Measurements from ENCODE around the gene SYT15.
"Not testable (repeated sequence)": the region's sequence is repeated elsewhere in the genome, so short reads cannot be mapped to it uniquely, and the experiment has no call there.

Gene SYT15

DNA sequence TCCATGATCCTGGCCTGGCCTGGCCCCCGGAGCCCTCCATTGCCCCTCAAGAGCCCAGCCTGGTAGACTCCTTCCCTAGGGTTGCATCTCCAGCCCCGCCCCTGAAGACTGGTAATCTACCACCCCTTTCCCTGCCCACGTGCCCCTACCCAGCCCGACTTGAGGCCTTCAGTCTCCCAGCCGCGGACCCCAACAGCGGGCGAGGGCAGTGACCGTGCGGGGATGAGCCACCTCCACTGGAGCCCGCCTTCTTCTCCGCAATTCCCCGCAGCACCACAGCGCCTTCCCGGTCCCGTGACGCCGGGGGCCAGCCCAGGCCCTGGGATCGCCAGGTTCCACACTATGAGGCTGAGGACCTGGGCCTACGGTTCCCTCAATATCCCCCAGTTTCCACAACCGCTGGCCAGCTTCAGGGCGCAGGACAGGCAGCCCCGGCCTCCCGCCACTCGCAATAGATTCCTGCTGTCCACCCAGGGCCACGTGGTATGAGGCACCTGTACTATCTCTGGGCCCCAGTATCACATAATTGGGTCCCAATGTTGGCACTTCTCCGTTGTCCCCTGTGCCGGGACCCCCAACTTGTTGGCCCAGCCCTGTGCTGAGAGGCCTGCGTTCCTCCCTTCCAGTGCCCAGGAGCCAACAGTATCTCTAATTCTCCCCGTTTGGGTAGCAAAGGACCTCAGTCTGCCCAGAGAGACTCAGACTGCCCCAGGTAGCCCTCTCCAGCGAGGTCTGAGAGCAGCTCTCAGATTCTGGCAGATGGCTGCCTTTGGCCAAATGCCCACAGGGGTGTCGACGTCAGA is 21.4 kb upstream of the SYT15 start:
- peak in 1 of 2 donors; percentile 17 for DNase-seq

DNA sequence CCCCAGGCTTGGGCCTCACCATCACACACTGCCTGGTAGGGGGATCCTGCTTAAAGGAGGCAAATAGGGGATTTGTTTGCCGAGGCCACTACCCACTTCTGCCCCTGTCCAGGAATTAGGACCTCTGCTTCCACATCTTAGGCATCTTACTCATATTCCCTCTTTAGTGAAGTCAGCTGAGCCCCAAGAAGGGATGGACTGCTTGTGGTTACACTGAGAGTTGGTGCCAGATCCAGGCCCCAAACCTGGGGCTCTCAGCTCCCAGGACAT is 20.9 kb upstream of the SYT15 start:
- peak in 1 of 2 donors; percentile 17 for DNase-seq

DNA sequence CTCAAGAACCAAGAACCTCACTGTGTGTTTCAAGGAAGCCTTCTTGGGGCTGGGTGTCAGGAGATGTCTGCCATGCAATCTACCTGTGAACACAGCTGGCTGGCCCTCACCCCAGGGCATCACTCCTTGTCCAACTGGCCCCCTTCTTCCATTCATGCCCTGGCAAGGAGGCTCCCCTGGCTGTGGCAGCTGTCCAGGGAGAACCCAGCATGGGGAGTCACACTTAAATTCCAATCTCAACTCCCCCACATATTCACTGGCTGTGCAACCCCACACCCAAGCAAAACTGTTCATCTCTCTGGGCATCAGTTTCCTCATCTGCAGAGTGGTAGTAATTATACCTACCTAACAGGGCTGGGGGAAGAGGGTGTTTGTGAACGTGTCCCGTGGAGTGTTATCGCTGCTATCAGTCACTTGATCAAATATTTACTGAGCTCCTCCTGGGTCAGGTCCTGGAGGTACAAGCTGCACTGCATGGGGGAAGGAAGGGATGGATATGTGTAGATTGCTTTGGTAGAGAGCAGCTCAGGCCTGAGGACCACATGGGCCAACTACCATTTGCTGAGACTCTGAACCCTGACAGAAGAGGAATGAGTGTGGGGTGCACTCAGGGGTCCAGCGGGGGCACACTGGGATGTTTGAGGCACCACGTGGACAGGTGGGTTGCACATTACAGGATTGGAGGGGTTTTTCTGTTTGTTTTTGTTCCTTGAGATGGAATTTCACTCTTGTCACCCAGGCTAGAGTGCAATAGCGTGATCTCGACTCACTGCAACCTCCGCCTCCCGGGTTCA is 20.3 kb upstream of the SYT15 start:
- DNase-seq, result peak in 1 of 2 donors; percentile 16

DNA sequence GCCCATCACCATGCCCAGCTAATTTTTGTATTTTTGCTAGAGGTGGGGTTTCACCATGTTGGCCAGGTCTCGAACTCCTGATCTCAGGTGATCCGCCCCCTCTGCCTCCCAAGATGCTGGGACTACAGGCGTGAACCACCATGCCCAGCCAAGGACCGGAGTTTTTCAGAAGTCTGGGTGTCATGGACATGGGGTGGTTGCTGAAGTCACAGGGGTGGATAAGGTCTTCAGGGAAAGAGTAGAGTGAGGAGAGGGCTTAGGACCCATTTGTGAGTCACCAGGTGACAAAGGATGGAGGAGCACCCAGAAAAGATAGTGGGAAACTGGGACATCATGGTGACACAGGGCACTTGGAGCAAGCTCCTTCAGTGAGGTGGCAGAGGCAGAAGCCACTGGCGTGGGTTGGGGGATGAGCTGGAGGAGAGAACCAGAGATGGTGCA is 19.7 kb upstream of the SYT15 start:
- DNase-seq, result peak in 1 of 2 donors; percentile 14

DNA sequence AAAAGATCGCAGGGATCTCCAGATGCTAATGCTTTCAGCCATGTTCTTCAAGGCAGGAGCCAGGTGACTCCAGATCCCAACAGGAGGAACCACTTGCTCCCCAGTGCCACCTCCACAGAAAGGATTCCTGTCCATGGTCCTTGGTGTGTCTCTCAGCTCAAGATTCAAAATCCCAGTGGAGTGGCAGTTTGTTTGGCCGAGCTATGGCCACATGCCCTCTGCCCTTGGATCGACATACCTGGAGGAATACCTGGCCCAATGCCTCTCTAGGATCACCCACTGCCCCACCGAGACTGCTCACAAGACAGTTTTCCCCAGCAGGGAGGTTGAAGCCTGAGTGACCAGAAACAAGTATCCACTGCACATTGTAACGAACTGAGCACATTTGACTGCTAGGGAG is 18.5 kb upstream of the SYT15 start:
- peak in 1 of 2 donors; percentile 18 for DNase-seq

DNA sequence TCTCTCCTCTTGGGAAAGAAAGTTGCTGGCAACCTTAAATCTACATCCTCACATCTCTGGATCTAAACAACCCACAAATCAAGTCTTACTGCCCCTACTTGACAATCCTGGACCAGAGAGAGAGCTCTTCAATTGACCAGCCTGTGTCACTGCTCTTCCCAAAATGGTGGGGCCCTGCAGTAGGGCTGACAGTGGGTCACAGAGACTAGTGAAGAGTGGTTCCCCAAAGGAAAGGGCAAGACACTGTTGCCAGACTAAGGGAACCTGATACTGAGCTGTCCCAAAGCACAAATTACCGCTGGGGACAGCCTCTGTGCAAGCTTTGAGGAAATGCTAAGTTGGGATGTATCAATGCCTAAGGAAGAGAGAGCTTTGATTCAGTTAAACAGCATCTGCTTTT is 18.0 kb upstream of the SYT15 start:
- DNase-seq, result peak in 1 of 2 donors; percentile 15

DNA sequence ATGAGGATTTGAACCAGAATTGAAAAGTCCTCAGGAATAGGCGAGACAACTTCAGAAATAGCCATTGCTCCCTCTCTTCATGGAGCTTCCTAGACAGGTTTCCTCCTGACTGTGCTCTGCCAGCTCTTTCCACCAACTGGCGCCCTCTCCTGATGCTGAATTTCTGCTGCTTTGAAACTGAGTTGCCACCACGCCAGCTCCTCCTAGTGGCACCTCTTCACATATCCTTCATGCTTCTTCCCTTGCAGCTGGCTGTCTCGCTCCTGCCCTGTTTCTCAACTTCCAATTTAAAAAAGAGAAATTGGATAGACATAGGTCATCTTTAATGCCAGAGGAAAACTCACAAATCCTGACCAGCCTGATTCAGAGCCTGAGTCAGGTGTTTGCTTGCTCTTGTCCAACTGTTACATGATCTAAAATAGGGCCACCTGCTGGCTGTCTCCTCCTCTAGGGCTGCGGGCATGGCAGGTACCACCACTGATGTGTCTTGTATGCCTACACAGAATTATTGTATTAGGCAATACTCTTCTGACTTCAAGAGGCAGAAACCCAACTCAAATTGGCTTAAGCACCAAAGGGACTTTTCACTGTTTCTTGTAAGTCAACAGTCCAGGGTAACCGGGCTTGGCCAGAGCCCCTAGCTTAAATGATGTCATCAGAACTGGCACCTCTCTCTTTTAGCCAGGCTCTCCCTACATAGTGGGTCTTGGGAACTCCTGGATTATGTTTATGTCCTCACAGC is 13.2 kb upstream of the SYT15 start:
- peak; percentile 57 to 60 for DNase-seq

DNA sequence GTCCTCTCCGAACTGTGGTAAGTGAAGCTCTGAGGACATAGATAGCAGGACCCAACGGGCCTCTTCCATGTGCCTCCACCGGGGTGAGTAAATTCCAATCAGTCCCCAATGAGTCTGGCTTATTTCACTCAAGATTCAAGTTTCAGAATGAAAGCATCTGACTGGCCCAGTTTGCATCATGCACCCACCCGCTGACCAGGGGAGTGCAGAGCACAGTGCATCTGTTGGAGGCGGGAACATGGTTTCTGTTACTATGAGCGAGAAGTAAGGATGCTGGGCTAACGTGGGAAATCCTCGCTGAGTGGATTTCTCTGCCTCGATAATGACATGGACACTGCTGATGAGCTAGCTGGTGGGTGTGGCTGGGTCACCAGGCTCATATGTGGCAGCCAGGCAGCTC is 11.8 kb upstream of the SYT15 start:
- not testable (repeated sequence) for DNase-seq

DNA sequence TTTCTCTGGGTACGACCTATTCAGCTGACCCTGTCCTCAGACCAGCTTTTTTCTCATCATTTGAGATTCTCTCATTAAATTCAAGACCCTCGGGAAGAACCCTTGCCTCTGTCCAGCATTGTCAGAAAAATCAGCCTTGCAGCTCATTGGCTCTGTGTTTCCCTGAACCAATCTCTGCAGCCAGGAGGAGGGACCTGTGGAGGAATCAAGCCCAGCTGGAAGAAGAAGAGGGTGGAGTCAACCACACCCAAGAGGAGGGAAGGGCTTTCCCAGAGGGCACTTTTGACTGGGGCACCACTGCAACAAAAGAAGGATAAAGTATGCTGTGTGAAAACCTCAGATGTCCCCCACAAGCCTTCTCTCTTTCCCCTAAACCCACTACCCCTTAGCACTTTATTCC is 8.3 kb upstream of the SYT15 start:
- DNase-seq, result not testable (repeated sequence)

DNA sequence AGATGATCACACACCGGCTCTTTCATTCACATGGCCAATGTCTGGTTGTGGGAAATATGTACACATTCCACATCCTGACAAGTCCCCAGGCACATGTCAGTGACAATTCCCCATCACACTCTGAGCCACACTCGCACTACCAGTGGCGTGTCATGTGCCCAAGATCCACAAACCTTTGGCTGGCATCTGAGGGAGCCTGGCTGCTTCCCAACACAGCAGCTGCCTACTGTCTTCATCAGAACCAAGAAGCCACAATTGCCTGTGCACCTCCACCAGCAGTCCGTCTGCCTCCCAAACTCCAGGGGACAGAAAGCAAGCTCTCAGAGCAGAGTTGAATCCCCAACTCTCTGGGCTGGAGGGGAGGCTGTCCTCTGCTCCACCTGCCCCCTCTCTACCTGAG is 6.2 kb upstream of the SYT15 start:
- DNase-seq, result not testable (repeated sequence)

DNA sequence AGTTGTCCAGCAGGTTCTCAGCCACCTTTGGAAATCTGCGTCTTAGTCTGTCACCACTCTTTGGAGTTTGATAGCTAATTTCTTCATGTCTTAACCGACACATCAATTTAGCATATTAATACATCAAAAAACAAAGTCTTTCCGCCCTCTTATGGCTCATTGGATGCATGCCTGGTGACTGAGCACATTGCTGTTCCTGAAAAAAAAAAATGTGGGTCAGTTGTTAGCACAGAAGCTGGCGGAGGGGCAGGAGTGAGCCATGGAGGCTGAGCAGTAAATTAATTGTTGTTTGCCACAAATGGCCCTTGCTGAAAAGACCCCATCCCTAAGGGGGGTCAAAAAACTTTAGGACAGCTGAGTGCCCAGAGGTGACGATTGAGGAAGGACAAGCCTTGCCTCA is 5.6 kb upstream of the SYT15 start:
- not testable (repeated sequence) for DNase-seq

DNA sequence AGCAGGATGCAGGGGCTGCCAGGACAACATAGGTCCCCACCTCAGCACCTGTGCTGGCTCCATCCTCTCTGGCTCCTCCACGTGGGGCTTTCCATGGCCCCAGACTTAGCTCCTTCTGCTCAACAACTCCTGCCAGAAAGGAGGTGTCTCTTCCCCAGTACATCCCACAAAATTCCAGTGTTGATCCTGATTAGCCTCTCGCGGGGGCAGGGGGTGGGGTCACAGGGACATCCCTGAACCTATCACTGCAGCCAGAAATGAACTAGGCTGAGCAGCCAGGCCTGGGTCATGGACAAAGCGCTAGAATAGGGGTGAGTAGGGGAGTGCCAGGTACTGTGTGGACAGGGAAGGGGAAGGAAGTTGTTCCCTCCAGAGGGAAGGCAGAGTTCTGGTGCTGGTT is 5.0 kb upstream of the SYT15 start:
- DNase-seq, result not testable (repeated sequence)

DNA sequence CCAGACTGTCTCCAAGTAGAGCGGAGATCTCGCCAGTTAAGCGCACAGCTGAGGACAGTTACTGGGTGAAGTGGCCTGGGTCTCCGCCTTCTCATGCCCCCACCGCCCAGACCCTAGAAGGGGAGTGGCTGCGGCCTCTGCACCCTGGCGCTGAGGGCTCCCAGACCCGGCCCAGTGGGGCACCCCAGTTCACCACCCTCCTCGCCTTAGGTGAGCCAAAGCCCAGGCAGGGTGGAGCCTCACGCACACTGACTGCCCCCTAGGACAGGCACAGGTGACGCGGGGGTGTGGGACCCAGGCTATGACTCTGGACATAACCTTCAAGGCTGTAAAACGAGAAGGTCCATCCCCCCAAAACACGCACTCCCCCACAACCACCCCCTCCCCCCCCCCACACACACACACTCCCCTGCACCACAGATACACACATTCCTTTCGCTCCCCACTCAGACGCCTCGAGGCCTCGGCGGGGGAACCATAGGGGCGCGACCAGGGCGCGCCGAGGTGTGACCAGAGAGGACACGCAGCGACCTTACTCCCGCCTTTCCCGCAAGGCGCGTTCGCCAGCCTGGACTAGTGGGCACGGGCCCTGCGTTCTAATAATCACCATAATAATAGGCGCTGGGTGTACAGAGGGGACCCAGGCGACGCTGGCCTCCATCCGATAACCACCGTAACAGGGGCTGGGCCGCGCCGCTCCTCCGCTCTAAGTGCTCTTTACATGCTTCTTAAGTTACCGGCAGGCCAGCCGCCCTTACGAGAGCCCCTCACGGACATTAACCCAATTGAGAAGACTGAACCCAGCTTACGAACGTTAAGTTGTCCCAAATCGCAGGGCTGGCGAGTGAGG is 1.1 kb upstream of the SYT15 start:
- not testable (repeated sequence) for DNase-seq

DNA sequence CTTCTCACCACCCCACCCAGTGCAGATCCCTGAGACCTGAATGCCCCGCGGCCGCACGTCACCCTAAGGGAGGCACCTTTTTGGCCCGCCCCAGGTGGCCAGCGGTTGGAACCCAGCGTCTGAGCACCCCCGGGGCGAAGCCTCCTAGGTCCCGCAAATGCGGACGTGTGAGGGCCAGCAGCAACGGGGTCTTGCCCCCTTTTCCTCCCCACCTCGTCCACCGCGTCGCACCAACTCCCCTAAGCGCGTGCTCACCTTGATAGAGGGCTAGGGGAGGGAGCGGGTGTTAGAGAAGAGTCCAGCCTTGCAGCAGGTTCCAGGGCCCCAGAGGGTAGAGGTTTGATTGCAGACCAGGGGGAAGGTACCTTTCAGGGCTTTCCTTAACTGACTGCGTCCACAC is 450 bp downstream of the SYT15 start:
- DNase-seq, result not testable (repeated sequence)

DNA sequence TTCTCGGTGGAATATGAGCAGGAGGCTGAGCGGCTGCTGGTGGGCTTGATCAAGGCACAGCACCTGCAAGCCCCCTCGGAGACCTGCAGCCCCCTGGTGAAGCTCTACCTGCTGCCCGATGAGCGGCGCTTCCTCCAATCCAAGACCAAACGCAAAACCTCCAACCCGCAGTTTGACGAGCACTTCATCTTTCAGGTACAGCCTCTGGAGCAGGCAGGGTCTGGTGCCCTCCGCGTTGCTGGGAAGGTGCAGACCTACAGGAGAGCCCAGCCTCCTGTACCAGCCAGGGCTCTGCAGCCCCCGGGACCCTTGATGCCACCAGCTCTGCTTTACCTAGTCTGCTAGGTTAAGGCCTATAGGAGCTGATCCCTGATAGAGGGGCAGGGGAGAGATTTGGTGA is 3.1 kb downstream of the SYT15 start:
- DNase-seq, result not testable (repeated sequence)

DNA sequence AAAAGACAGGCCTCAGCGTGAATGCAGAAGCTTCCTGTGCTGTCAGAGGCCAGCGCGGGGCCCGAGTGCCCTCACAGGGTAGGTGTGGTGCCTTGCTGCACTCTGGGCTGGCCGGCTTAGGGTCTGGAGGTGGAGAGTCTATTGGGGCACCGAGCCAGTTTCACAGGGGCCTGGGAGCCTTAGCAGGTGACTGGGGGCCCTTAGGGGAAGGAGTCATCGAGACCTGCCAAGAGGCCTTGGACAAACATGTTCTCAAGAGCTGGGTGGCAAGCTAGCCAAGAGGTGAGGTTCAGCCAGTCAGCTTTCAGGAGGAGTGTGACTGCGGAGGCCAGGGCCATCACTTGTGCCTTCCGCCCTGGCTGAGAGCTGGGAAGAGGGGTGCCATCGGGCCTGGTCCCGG is 3.6 kb downstream of the SYT15 start:
- not testable (repeated sequence) for DNase-seq

DNA sequence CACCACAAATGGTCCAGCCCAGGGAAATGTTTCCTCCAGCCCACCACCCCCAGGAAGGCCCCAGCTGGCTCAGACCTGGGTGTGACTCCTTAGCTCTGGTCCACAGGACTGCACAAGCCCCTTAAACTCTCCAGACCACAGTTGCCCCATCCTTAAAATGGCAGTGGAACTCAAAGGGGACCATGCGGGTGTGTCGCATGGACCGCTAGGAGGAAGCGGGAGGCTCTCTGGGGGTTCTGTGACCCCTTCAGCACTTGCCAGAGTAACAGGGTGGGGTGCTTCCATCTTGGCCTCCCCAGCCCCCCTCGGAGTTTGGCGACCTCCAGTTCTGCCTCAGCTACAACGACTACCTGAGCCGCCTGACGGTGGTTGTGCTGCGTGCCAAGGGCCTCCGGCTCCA is 5.3 kb downstream of the SYT15 start:
- DNase-seq, result not testable (repeated sequence)

DNA sequence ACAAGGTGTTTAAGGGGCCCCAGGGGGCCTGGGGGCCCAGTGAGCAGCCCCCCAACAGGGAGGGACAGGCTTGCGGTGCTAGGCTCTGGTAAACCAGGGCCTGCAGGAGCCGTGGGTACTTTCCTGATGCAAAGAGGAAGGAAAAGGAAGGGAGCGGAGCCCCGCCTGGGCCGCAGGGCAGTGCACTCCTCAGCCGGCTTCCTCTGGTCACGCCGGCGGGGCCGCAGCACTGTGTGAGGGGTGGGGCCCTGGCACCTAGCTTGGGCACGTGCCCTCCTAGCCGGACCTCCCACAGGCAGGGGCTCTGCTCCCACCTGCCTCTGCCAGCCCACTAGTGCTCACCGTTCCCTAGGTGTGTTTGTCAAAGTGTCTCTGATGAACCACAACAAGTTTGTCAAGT is 6.3 kb downstream of the SYT15 start:
- DNase-seq, result not testable (repeated sequence)

DNA sequence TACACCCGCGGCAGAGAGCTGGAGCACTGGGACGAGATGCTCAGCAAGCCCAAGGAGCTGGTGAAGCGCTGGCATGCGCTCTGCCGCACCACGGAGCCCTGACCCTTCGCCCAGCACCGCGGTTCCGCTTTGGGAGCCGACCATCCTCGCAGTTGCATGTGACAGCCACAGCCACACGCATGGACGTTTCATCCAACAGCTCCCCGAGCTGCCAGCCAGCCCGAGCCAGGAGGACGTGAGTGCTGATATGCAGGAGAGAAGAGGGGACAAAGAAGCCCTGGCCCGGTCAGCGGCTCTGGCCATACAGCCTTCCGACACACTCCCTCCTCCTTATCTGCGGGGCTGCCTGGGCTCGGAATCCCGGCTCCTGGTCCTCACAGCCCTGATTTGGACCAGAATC is 8.6 kb downstream of the SYT15 start:
- DNase-seq, result not testable (repeated sequence)

DNA sequence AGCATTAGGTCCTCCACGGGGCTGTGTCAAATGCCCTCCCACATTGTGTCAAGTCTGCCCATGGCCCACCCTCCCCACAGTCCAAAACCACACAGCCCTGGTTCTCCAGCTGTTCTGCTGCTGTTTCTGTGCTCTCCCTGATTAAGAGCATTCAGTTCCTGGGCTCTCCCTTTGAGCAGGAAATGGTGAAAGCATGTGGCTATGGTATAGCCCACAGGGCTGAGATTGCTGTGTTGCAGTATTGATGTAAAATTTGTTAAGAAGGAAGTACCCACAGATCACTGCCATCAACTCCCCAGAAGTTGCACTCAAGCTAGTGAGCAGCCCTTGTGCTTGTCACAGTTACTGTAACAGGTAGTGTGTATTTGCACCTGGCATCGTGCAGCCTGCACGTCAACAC is 9.3 kb downstream of the SYT15 start:
- DNase-seq, result not testable (repeated sequence)

DNA sequence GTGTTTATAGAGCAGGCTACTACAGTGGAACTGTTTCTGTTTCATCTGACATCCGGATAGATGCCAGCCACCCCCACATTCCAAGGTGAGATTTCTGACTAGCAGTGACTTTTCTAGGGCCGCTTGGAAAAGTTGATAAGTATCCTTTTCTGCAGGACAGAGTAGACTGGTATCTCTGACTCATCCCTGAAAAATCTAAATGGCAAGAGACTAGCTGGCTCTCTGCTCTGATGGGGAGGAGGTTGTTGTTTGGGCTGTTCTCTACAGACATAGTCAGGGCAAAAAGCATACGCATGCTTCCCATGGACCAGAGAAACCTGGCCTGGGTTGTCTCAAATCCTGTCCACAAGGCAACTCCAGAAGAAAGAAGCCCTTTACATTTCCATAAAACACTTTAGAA is 10.7 kb downstream of the SYT15 start:
- not testable (repeated sequence) for DNase-seq

DNA sequence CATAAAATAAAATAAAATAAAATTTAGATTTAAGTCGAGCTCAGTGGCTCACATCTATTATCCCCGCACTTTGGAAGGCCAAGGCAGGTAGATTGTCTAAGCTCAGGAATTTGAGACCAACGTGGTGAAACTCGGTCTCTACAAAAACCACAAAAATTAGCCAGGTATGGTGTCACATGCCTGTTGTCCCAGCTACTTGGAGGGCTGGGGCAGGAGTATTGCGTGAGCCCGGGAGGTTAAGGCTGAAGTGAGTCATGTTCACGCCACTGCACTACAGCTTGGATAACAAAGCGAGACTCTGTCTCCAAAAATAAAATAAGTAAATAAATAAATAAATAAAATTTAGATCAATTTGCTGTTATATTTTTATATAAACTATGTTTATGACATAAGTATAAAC is 12.1 kb downstream of the SYT15 start:
- not testable (repeated sequence) for DNase-seq

DNA sequence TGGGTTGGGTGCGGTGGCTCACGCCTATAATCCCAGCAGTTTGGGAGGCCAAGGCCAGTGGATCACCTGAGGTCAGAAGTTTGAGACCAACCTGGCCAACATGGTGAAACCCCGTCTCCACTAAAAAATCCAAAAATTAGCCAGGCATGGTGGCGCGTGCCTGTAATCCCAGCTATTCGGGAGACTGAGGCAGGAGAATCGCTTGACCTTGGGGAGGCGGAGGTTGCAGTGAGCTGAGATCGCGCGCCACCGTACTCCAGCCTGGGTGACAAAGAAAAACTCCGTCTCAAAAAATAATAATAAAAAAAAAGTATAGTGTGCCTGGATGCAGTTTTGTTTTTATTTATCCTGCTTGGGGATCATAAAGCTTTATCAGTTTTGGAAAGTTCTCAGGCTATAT is 14.4 kb downstream of the SYT15 start:
- DNase-seq, result not testable (repeated sequence)

All from stimulated activated CD4-positive, alpha-beta T cell treated with anti-CD3 and anti-CD28 coated beads, Interleukin-2, amount 100 ng/mL, for 24 hours (primary cell).